ENCODE measurements around the gene KRT4. TPM values are rescaled to one million over a fixed set of nuclear protein-coding genes. Genes with fewer than 3 reads are reported as not detected.

The KRT4 gene
- total RNA-seq, 1 experiment from 2014 or later: 5.2 TPM

GRCh38 chr12:52769354-52769753 lies 44.6 kb downstream of the KRT4 start:
- no peaks in the 10 kb centered on the region for H3K27me3 Mint-ChIP-seq (ENCODE audit: insufficient read depth, unreplicated experiment)
- H3K36me3 ChIP-seq (ENCODE audit: control insufficient read depth, insufficient read depth, low read length): no peaks in the 10 kb centered on the region
- CTCF ChIA-PET: interaction anchor here (0.6 kb wide), 1 partner anchor 97 kb away, joined by 8 read pairs; no protein-coding TSS in a partner anchor
- H3K9me3 ChIP-seq: no peaks in the 10 kb centered on the region
- H3K9me3 Mint-ChIP-seq (ENCODE audit: unreplicated experiment): no peaks in the 10 kb centered on the region
- H3K27me3 ChIP-seq (replicated peaks; ENCODE audit: control insufficient read depth, insufficient read depth, low read length): no peaks in the 10 kb centered on the region
- POLR2A ChIA-PET: no interaction called here
- intact Hi-C loops (cut with micrococcal nuclease; ENCODE audit: unreplicated experiment): no loop called here
- H3K4me1 Mint-ChIP-seq (ENCODE audit: low read depth, unreplicated experiment): no peaks in the 10 kb centered on the region
- H3K4me3 ChIP-seq (ENCODE audit: low read depth, low read length): no peak overlapping the region
- H3K4me1 ChIP-seq: no peaks in the 10 kb centered on the region
- TF ChIP-seq CTCF (IDR thresholded peaks at IDR 0.05; ENCODE audit: insufficient read depth in 1 of 2, low read depth in 1 of 2, low read length in 1 of 2, severe bottlenecking in 1 of 2, unreplicated experiment in 1 of 2): no peak
- no peaks in the 10 kb centered on the region for H3K36me3 Mint-ChIP-seq (ENCODE audit: insufficient read depth, unreplicated experiment)
- no peak overlapping the region for H3K4me3 Mint-ChIP-seq (ENCODE audit: unreplicated experiment)
- no TSS peak for BruUV-seq (replicated peaks)
- DNase-seq: no peak
- no peak overlapping the region for H3K27ac Mint-ChIP-seq (ENCODE audit: unreplicated experiment)

DNA sequence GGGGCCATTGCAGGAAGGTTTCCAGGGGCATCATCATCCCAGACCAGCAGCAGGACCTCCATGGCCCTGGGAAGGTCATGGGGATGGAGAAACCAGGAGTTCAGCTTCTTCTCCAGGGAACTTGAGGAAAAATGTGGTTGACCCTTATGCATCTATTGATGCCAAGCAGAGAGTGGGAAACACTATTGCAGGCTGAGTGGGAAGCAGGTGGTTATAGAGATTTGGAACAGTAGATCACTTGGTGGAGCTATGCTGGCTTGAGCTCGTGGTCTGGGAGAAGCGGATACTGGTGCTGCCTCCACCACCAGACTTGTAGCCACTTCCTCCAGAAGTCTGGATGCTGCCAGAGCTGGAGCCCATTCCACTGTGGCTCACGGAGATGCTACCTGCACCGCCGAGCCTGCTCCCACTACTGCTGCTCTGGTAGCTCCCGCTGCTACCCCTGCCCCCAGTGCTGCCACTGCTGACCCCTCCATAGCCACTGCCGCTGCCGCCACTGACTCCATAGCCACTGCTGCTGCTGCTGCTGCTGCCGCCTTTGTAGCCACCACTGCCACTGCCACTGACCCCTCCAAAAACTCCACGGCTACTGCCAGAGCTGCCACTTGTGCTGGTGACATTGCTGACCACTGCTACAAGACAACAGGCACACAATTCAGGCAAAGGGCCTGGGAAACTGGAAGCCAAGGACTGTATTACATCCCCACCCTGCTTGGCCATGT lies 45.3 kb downstream of the KRT4 start:
- no peak for TF ChIP-seq CTCF (IDR thresholded peaks at IDR 0.05; ENCODE audit: insufficient read depth in 1 of 2, low read depth in 1 of 2, low read length in 1 of 2, severe bottlenecking in 1 of 2, unreplicated experiment in 1 of 2)
- Mint-ChIP-seq H3K36me3 (ENCODE audit: insufficient read depth, unreplicated experiment) (no peaks in the 10 kb centered on the region), H3K4me3 (ENCODE audit: unreplicated experiment) (no peak overlapping the region), H3K9me3 (ENCODE audit: unreplicated experiment) (no peaks in the 10 kb centered on the region), H3K27me3 (ENCODE audit: insufficient read depth, unreplicated experiment) (no peaks in the 10 kb centered on the region), H3K4me1 (ENCODE audit: low read depth, unreplicated experiment) (no peaks in the 10 kb centered on the region), H3K27ac (ENCODE audit: unreplicated experiment) (no peak overlapping the region)
- POLR2A ChIA-PET: no interaction called here
- H3K4me3 ChIP-seq (ENCODE audit: low read depth, low read length): no peak overlapping the region
- no peaks in the 10 kb centered on the region for H3K27me3 ChIP-seq (replicated peaks; ENCODE audit: control insufficient read depth, insufficient read depth, low read length)
- no peaks in the 10 kb centered on the region for H3K36me3 ChIP-seq (ENCODE audit: control insufficient read depth, insufficient read depth, low read length)
- H3K9me3 ChIP-seq: no peaks in the 10 kb centered on the region
- DNase-seq: no peak
- no peaks in the 10 kb centered on the region for H3K4me1 ChIP-seq
- CTCF ChIA-PET: no interaction called here
- no TSS peak for BruUV-seq (replicated peaks)
- intact Hi-C loops (cut with micrococcal nuclease; ENCODE audit: unreplicated experiment): no loop called here

DNA sequence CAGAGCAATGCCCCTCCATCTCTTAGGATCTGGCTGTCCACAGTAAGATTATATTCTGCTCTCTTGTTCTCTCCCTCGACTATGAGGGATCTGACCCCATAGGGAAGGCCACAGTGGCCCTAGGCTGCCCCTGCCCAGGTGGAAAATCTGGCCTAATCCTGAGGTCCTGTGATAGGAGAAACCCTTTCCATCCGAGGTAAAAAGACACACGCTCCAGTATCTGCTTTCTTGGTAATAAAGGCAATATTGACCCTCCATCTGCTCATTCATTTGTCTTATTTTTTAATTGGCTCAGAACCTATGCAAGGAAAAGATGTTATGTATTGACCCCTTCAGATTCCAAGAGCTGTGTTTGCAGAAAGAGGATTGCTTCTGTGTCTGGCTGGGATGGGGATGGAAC lies 46.5 kb downstream of the KRT4 start:
- H3K4me3 Mint-ChIP-seq (ENCODE audit: unreplicated experiment): no peak overlapping the region
- POLR2A ChIA-PET: no interaction called here
- CTCF ChIA-PET: no interaction called here

More for the DNA sequence above, 46.5 kb downstream of the KRT4 start:
- Histone ChIP-seq H3K27me3 (replicated peaks; ENCODE audit: control insufficient read depth, insufficient read depth, low read length) (no peaks in the 10 kb centered on the region), H3K9me3 (no peaks in the 10 kb centered on the region), H3K4me3 (ENCODE audit: low read depth, low read length) (no peak overlapping the region), H3K4me1 (no peaks in the 10 kb centered on the region), H3K36me3 (ENCODE audit: control insufficient read depth, insufficient read depth, low read length) (no peaks in the 10 kb centered on the region)
- BruUV-seq (replicated peaks): no TSS peak
- Mint-ChIP-seq H3K36me3 (ENCODE audit: insufficient read depth, unreplicated experiment) (no peaks in the 10 kb centered on the region), H3K9me3 (ENCODE audit: unreplicated experiment) (no peaks in the 10 kb centered on the region), H3K27ac (ENCODE audit: unreplicated experiment) (no peak overlapping the region), H3K27me3 (ENCODE audit: insufficient read depth, unreplicated experiment) (no peaks in the 10 kb centered on the region), H3K4me1 (ENCODE audit: low read depth, unreplicated experiment) (no peaks in the 10 kb centered on the region)
- DNase-seq: no peak
- TF ChIP-seq CTCF (IDR thresholded peaks at IDR 0.05; ENCODE audit: insufficient read depth in 1 of 2, low read depth in 1 of 2, low read length in 1 of 2, severe bottlenecking in 1 of 2, unreplicated experiment in 1 of 2): no peak
- intact Hi-C loops (cut with micrococcal nuclease; ENCODE audit: unreplicated experiment): no loop called here
